AG04449 (cell line): ENCODE measurements around the gene JOSD2.

Experiments
- CTCF ChIA-PET: fragments of 350-600 bp; formaldehyde crosslinking; extraction: SDS; loops from one replicate; lab custom pipeline; 2021; ENCODE audit warnings: antibody characterized with exemption; lab: Yijun Ruan, JAX
- POLR2A ChIA-PET: fragments of 400-600, 350-600 bp; formaldehyde crosslinking; extraction: SDS; loops from one replicate; lab custom pipeline; 2020; ENCODE audit warnings: antibody characterized with exemption, inconsistent platforms; lab: Yijun Ruan, JAX
- DNase-seq: peaks from one replicate; pipeline ENCODE4 v3.0.0-alpha.2; 2010; ENCODE audit warnings: low read depth, low spot score
- H3K4me3 ChIP-seq: 2 replicates; pipeline ENCODE4 v1.5.1; 2011; ENCODE audit warnings: low read depth, mild to moderate bottlenecking, control low read depth, low read length
- TF ChIP-seq, protein P1 (sequence below): IDR thresholded peaks from one replicate; pipeline ENCODE4 v1.5.1; 2011; ENCODE audit warnings: mild to moderate bottlenecking, moderate library complexity, low read length, control low read depth, inconsistent platforms; ENCODE audit not compliant: insufficient read depth; ENCODE audit errors: missing control alignments

JOSD2 gene

DNA sequence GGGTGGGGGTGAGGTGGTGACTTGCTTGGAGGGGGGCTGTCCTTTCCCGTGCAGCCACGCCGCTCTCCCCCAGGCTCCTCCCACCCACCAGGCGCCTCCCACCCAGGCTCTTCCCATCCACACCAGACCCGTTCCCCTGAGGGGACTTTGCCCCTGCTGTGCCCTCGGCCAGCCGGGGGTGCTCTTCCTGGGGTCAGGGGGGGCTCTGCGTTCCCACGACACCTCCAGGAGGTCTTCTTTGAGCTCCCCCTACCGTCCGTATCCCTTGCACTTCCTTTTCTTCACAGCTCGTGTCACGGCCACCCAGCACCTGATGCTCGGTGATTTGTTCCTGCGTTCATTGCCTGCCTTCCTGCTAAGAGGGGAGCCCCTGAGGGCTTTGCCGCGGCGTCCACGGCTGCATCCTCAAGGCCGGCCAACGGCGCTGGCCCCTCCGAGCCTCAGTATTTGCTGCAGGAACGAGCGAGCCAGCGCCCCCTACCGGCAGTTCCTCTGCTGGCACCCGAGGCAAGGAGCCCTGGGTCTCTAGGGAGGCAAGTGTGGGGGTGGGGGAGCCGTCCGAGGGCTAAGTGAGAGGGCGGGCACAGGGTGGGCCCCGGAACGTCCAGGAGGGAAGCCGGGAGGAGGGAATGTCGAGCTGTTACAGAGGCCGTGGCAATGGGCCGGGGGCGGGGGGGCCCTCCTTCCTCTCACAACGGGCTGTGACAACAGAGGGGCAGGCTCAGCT lies 45.5 kb upstream of the JOSD2 start:
- CTCF ChIA-PET, result interaction anchor here (0.6 to 6.7 kb wide), 35 partner anchors 8 to 333 kb away, joined by 3 to 66 read pairs (median 4); partner anchors contain the start of gene NR1H2
- POLR2A ChIA-PET, result no interaction called here
- peak overlapping the region; percentile 48 for H3K4me3 ChIP-seq
- TF ChIP-seq, protein P1, sequence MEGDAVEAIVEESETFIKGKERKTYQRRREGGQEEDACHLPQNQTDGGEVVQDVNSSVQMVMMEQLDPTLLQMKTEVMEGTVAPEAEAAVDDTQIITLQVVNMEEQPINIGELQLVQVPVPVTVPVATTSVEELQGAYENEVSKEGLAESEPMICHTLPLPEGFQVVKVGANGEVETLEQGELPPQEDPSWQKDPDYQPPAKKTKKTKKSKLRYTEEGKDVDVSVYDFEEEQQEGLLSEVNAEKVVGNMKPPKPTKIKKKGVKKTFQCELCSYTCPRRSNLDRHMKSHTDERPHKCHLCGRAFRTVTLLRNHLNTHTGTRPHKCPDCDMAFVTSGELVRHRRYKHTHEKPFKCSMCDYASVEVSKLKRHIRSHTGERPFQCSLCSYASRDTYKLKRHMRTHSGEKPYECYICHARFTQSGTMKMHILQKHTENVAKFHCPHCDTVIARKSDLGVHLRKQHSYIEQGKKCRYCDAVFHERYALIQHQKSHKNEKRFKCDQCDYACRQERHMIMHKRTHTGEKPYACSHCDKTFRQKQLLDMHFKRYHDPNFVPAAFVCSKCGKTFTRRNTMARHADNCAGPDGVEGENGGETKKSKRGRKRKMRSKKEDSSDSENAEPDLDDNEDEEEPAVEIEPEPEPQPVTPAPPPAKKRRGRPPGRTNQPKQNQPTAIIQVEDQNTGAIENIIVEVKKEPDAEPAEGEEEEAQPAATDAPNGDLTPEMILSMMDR, result peak; percentile 90
- peak; percentile 3 for DNase-seq

DNA sequence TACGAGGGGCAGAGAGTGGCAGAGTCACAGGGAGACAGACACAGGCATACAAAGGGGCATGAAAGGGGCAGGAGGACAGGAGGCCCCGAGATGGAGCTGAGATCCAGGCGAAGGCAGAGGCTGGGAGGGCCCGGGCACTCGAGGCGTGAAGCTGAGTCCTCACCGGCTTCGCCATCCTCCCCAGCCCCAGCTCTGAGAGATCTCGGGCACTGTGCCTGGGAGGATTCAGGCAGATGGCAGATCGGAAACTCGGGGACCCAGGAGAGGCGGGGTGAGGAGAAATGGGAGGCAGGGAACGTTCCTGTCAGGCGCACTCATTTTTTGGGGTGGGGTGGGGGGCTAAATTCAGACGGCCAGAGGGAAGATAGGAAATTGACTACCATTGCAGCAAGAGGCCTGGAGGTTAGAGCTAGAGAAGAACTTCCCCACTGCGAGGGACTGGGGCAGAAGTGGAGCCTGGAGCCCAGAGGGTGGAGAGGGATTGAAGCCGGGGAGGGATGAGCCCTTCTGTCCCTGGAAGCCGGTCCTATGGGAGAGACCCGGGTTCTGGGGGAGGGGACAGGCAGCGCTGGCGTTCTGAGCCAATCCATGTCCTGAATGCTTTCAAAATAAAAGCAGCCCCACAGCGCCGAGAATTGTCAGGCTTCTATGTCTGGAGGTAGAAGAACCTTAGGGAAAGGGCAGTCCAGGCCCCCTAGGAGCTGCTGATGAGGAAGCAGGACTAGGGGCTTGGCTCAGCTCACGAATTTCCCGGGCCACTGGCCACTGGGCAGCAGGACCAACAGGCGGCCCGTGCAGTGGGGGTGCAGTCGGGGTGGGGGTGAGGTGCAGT lies 44.7 kb upstream of the JOSD2 start:
- DNase-seq, result no peak
- ChIA-PET POLR2A (no interaction called here), CTCF (interaction anchor here (0.6 to 6.7 kb wide), 30 partner anchors 8 to 334 kb away, joined by 3 to 66 read pairs (median 4); partner anchors contain the start of gene NR1H2)
- H3K4me3 ChIP-seq, result peak overlapping the region; percentile 48
- TF ChIP-seq, protein P1, result no peak

DNA sequence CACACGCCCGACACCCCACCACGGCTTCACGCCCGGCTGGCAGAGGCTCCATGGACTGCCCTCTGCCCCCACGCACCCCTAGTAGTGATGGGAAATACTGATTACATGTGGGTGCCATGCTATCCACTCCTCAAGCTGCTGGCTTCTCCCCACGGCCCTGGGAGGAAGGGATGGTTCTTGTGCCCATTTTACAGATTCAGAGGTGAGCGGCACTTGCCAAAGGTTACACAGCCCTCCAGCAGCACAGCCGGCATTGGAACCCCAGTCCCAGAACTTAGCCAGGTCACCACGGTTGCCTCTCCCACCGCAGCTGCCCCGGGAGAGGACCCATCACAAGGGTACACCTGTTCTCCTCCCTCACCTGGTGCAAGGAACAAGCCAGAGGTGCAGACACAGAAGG lies 44.0 kb upstream of the JOSD2 start:
- TF ChIP-seq, protein P1, result no peak
- POLR2A ChIA-PET, result no interaction called here
- DNase-seq, result no peak
- CTCF ChIA-PET, result interaction anchor here (1.4 to 6.7 kb wide), 4 partner anchors 11 to 76 kb away, joined by 5 to 66 read pairs (median 6); no protein-coding TSS in a partner anchor
- H3K4me3 ChIP-seq, result no peak overlapping the region

DNA sequence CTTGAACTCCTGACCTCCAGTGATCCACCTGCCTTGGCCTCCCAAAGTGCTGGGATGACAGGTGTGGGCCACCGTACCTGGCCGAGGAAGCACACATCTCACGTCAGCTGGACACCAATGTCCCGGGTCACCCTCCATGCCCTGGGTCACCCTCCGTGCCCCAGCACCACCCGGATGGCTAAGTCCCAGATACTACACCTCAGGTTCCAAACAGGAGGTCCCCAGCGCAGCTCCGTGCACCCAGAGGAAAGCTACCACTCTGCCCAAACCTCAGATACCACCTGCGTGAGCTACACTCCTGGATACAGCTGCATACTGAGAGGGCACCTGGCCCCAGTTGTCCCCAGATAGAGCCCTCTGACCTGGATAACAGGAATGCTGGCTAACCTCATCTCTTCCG lies 43.2 kb upstream of the JOSD2 start:
- no peak overlapping the region for H3K4me3 ChIP-seq
- POLR2A ChIA-PET, result no interaction called here
- CTCF ChIA-PET, result interaction anchor here (1.7 to 6.7 kb wide), 2 partner anchors 10 to 15 kb away, joined by 5 to 66 read pairs; no protein-coding TSS in a partner anchor
- no peak for DNase-seq
- TF ChIP-seq, protein P1, result no peak

DNA sequence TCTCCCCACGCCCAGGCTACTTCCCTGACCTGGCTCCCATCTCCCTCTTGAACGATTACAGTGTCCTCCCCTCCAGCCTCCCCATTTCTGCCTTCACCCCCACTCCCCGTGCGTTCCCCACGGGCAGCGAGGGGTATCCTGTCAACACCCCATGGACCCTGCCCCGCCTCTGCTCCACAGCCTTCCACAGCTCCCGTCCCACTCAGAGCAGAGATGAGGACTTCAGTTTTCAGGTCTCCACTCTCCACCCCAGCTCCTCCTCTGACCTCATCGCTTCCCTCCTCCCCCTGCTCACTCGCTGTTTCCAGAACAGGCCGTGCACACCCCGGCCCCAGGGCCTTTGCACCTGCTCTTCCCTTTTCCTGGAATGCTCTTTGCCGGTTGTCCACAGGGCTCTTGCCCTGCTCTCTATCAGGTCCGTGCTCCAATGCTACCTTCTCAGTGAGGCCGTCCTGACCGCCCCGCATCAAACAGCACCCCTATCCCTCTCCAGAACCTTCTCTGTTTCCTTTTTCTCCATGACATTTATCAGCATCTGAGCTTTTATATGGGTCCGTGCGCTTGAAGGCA lies 42.2 kb upstream of the JOSD2 start:
- TF ChIP-seq, protein P1, result no peak
- ChIA-PET POLR2A (no interaction called here), CTCF (interaction anchor here (1.7 to 6.7 kb wide), 2 partner anchors 9 to 14 kb away, joined by 5 to 66 read pairs; no protein-coding TSS in a partner anchor)
- no peak overlapping the region for H3K4me3 ChIP-seq
- DNase-seq, result no peak

DNA sequence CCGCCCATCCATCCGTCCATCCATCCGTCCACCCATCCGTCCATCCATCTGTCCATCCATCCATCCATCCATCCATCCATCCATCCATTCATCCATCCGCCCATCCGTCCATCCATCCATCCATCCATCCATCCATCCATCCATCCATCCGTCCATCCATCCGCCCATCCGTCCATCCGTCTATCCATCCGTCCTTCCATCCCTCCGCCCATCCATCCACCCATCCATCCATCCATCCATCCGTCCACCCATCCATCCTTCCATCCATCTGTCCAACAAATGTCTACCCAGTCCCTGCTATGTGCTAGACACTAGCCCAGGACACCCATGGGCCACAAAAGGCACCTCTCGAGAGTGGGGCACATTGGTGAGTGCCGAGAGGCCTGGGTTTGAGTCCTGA lies 41.5 kb upstream of the JOSD2 start:
- TF ChIP-seq, protein P1, result no peak
- DNase-seq, result no peak
- ChIA-PET CTCF (interaction anchor here (6.7 kb wide), 1 partner anchor 13 kb away, joined by 66 read pairs; no protein-coding TSS in a partner anchor), POLR2A (no interaction called here)
- H3K4me3 ChIP-seq, result no peak overlapping the region
